ENCODE results near the gene ZNF552.

Gene ZNF552

GRCh38 chr19:57771417-57771816, 43.3 kb downstream of the ZNF552 start:
- DNase-seq, result no peak

DNA sequence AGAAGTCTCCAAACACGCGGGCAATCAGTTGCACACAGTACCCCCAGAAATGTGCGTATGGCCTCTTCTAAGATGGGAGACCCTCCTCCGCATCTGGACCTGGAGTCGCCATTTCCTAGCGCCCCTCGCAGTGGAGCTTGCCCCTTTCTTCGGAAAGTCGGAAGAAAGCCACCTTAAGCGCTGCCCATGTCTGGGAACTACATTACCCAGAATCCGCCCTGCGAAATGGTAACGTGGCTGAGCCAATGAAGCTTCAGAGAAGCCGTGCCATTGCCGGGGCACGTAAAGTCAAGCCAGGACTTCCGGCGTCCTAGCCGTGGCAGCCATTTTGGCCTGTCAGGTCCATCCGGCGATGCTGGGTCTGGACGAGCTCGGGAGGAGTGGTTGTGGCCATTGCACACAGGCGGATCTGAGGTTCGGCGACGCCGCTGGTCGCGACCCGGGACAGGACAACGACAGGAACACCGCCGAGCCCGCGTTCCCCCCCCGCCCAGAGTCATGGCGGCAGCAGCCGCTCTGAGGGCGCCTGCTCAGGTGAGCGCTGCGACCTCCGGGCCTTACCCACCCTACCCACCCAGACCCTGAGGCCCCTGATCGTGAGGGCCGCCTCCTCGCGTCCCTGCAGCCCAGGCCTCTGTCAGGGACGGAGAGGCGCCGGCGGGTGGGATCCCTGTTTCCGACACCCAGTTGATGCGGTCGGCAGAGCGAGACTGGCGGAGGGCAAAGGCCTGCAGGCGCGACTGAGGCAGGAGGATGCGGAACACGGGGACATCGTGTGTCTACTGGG, 45.2 kb downstream of the ZNF552 start, which contains the start of gene ZNF586:
Gene ZNF586 (plus strand): TSS at position 332 of the 787 bp plus-strand sequence. CDS start 167 bp downstream, at position 499.
- peak; percentile 90 for DNase-seq

DNA sequence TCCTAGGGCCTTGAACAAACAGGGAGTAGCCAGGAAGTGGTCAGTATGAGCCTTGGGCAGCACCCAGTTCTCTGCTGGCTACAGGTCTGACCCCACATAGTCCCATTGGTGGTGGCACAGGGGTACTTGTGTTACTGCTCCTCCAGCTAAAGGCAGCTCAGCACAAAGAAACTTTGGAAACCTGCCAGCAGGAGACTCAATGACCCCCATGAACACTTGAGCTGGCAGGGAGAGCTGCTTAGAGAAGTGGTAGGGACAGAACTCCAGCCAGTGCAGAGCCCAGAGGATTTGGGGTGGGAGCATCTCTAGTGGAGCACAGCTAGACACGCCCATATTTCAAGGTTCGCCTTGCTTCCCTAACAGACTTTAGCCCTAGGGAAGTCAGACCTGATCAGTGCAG, 55.6 kb downstream of the ZNF552 start:
- DNase-seq, result no peak

GRCh38 chr19:57757941-57758340, 56.8 kb downstream of the ZNF552 start:
- no peak for DNase-seq

Measured in CD4-positive, alpha-beta T cell treated with Interleukin-12 subunit alpha and Interleukin-12 subunit beta, for 1 hour (primary cell).